Thyroid gland (tissue), 4 donors: ENCODE measurements around the gene ABHD12. TPM values are rescaled to one million over a fixed set of nuclear protein-coding genes. Genes with fewer than 3 reads are reported as not detected.

Source experiments
- DNase-seq, 2 donors: peaks; one replicate each; pipeline ENCODE4 v3.0.0-alpha.2; 2019
- H3K27ac ChIP-seq, 3 donors: fragments of 200-600 bp; sonication (generic); 1 replicate in 2 of 3; 2 replicates in 1 of 3; pipeline ENCODE4 v1.5.1; 2016 to 2019; ENCODE audit warnings: mild to moderate bottlenecking in 1 of 3, moderate library complexity in 1 of 3
- H3K27me3 ChIP-seq: fragments of 200-600 bp; sonication (generic); one replicate; pipeline ENCODE4 v1.5.1; 2019
- H3K36me3 ChIP-seq, 2 donors: fragments of 200-600 bp; sonication (generic); one replicate each; pipeline ENCODE4 v1.5.1; 2016 to 2019
- H3K4me1 ChIP-seq, 2 donors: fragments of 200-600 bp; sonication (generic); one replicate each; pipeline ENCODE4 v1.5.1; 2017 to 2019
- H3K4me3 ChIP-seq, 3 donors: fragments of 200-600 bp; sonication (generic); replicated peaks in 1 of 3; 1 replicate in 2 of 3; 2 replicates in 1 of 3; pipeline ENCODE4 v1.5.1; 2016; ENCODE audit warnings: mild to moderate bottlenecking in 1 of 3
- H3K9me3 ChIP-seq: fragments of 200-600 bp; sonication (generic); one replicate; pipeline ENCODE4 v1.5.1; 2017
- POLR2A ChIP-seq, 2 donors: fragments of 450-650 bp; IDR thresholded peaks; one replicate each; pipeline ENCODE4 v1.6.1; 2017; ENCODE audit warnings: antibody characterized with exemption in 2 of 2, mild to moderate bottlenecking in 2 of 2, moderate library complexity in 1 of 2
- WGBS, 2 donors: methylation state at CpG; one replicate each; pipeline ENCODE4 v1.1.5; 2017; 5-methylcytosine and 5-hydroxymethylcytosine counted together
- intact Hi-C: fragments of 100-400 bp; cut with DNase I; formaldehyde crosslinking; loops from one replicate; pipeline ENCODE4 v1.15.1; 2023
- total RNA-seq, 4 donors: library from RNA; depleted of rRNA; stranded (reverse); fragments of >200 nt; gene quantifications; one replicate each; pipeline ENCODE4 v1.2.3, GENCODE V29; 2016
- TF ChIP-seq, protein P1 (sequence below), 6 experiments: fragments of 200-600 bp in 3 of 6; fragments of 450-650 bp in 3 of 6; sonication (generic) in 3 of 6; IDR thresholded peaks; one replicate each; pipeline ENCODE4 v1.5.1; 2016 to 2019; ENCODE audit warnings: antibody characterized with exemption in 6 of 6, mild to moderate bottlenecking in 2 of 6, inconsistent platforms in 1 of 6, moderate library complexity in 1 of 6

ABHD12 gene
- total RNA-seq, 4 donors from 2014 or later, result 103 to 212 (median 179) TPM

DNA sequence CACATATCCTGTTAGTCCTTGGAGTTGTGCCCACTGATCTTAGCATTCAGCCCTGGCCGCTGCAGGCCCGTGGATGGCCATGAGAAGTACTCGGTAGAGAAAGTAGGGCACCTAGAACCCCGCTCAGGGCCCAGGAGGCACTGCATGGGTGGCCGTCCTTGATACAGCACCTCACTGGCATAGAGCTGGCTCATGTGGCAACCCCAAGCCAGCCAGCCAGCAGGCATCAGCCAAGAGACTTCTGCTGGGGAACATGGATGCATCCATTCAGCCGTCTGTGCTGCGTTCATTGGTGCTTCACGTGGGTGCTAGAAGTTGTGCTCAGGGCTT is 132.2 kb downstream of the ABHD12 start:
- no peak overlapping the region for H3K4me3 ChIP-seq
- DNase-seq, result no peak
- H3K9me3 ChIP-seq, result no peaks in the 10 kb centered on the region
- no peaks in the 10 kb centered on the region for H3K27me3 ChIP-seq
- 80 to 92% methylated on average over 6 to 8 of the region's 8 CpGs for WGBS, 2 donors
- TF ChIP-seq POLR2A (IDR thresholded peaks at IDR 0.05), result no peak
- TF ChIP-seq, protein P1, sequence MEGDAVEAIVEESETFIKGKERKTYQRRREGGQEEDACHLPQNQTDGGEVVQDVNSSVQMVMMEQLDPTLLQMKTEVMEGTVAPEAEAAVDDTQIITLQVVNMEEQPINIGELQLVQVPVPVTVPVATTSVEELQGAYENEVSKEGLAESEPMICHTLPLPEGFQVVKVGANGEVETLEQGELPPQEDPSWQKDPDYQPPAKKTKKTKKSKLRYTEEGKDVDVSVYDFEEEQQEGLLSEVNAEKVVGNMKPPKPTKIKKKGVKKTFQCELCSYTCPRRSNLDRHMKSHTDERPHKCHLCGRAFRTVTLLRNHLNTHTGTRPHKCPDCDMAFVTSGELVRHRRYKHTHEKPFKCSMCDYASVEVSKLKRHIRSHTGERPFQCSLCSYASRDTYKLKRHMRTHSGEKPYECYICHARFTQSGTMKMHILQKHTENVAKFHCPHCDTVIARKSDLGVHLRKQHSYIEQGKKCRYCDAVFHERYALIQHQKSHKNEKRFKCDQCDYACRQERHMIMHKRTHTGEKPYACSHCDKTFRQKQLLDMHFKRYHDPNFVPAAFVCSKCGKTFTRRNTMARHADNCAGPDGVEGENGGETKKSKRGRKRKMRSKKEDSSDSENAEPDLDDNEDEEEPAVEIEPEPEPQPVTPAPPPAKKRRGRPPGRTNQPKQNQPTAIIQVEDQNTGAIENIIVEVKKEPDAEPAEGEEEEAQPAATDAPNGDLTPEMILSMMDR (IDR thresholded peaks at IDR 0.05), result no peak
- intact Hi-C loops, result no loop called here
- peaks cover 0 to 2% of the 10 kb centered on the region in 2 donors for H3K36me3 ChIP-seq
- H3K4me1 ChIP-seq, result peaks cover 26 to 36% of the 10 kb centered on the region in 2 donors
- no peak overlapping the region for H3K27ac ChIP-seq

DNA sequence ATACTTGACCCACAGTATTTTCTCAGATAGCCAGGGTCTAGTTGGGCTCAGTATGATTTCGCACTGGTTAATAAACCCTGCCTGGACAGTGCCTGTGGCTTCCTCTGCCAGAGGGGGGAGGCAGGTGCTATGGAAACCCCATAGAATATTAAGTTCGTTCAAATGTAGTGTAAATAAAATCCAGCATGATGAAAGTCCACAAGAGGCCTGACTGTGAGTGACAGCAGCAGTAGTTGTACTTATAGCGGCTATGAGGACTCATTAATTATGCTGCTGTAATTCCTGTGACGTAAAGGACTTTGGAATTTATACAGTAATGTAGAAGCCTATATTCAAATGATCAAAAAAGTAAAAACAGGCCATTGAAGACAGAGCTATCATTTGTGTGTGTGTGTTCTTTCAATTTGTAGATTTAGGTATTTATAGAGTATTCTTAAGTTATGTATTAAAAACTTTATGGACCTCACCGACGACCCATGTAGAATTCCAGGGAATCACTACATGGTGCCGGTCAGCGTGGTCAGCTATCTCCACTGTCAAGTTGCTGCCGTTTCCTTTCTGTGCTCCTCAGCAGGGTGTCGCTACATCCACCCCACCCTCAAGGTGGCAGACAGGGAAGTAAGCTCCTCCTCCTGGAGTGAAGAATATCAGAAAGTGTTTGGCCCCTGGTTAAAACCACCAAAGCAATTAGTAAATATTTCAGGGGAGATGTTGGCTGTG is 132.7 kb downstream of the ABHD12 start:
- Histone ChIP-seq H3K36me3 (peaks cover 0 to 2% of the 10 kb centered on the region in 2 donors), H3K9me3 (no peaks in the 10 kb centered on the region), H3K27me3 (no peaks in the 10 kb centered on the region), H3K4me1 (peaks cover 30 to 42% of the 10 kb centered on the region in 2 donors), H3K4me3 (no peak overlapping the region), H3K27ac (peak overlapping the region in 1 of 3 donors; percentile 53)
- WGBS, 2 donors, result 89 to 90% methylated on average over 10 of the region's 10 CpGs
- DNase-seq, result no peak
- intact Hi-C loops, result no loop called here
- TF ChIP-seq, protein P1 (IDR thresholded peaks at IDR 0.05), result no peak
- TF ChIP-seq POLR2A (IDR thresholded peaks at IDR 0.05), result no peak

DNA sequence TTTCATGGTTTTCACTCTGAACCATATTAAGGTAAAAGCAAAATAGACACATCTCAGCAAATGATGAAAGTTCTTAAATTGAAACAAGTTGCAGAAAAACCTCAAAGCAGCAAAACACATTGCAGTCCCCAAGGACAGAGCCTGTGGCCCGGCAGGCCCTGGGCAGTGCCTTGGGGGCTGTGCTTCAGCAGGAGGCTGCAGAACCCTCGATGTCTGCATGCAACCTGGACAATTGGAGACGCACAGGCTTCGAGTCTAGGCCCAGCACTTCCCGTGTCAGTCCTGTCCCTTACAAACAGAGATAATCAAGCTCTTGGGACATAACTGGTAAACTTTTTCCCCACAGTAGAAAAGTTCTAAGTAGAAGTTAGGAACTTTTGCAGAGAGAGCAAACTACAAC is 133.5 kb downstream of the ABHD12 start:
- DNase-seq, result no peak
- TF ChIP-seq, protein P1 (IDR thresholded peaks at IDR 0.05), result no peak
- TF ChIP-seq POLR2A (IDR thresholded peaks at IDR 0.05), result no peak
- H3K9me3 ChIP-seq, result no peaks in the 10 kb centered on the region
- H3K4me1 ChIP-seq, result peaks cover 36 to 49% of the 10 kb centered on the region in 2 donors
- intact Hi-C loops, result no loop called here
- H3K36me3 ChIP-seq, result peaks cover 0 to 2% of the 10 kb centered on the region in 2 donors
- H3K4me3 ChIP-seq, result no peak overlapping the region
- H3K27ac ChIP-seq, result peak overlapping the region; percentile 53 to 97 (median 93)
- no peaks in the 10 kb centered on the region for H3K27me3 ChIP-seq
- 84 to 95% methylated on average over 4 to 5 of the region's 5 CpGs for WGBS, 2 donors

DNA sequence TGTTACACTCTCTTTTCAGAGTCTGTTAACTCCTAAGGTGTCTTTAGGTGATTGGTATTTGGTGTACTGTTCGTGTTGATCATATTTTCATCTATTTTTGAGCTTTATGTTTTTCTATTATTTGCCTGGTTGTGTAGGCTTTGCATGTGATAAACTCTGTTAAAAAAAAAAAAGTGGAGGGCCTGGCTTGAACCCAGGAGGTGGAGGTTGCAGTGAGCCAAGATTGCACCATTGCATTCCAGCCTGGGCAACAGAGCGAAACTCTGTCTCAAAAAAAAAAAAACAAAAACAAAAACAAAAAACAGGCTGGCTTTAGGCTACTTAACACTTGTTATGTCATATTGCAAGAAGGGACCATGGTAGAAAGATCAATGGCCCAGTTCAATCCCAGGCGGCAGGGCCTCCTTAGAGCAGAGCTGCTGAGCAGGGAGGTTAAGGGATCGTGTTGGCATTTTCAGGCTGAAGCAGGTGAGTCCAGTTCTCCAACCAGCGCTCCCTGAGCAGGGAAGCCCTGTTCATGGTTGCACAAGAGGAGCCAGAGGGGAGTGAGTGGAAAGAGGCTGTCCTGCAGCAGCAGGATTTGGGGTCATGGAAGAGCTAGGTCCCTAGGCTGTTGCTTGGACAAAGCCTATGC is 134.3 kb downstream of the ABHD12 start:
- Histone ChIP-seq H3K36me3 (peaks cover 0 to 2% of the 10 kb centered on the region in 2 donors), H3K27ac (peak overlapping the region; percentile 93 to 97 (median 93)), H3K4me1 (peaks cover 36 to 54% of the 10 kb centered on the region in 2 donors), H3K27me3 (no peaks in the 10 kb centered on the region), H3K4me3 (no peak overlapping the region), H3K9me3 (no peaks in the 10 kb centered on the region)
- TF ChIP-seq POLR2A (IDR thresholded peaks at IDR 0.05), result no peak
- TF ChIP-seq, protein P1 (IDR thresholded peaks at IDR 0.05), result no peak
- WGBS, 2 donors, result 49 to 50% methylated on average over 5 of the region's 5 CpGs
- DNase-seq, result peak; percentile 62 to 71
- intact Hi-C loops, result no loop called here
